ENCODE data around the gene MBD6.
"Not testable (repeated sequence)": the region's sequence is repeated elsewhere in the genome, so short reads cannot be mapped to it uniquely, and the experiment has no call there.

The MBD6 gene

DNA sequence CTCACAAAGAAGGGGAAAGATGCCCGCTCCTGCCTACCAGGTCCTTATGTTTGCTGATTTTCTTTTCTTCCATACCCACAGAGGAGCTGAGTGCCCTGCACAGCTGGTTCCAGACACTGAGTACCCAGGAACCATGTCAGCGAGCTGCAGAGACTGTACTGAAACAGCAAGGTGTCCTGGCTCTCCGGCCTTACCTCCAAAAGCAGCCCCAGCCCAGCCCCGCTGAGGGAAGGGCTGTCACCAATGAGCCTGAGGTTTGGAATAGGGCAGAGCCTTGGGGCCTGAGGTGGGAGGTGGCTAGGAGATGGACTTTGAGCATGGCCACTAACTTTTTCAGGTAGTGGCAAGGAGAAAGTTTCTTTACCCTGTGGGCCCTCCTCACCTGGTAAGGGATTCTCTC lies 32.5 kb upstream of the MBD6 start:
- no peak for DNase-seq (ENCODE audit: insufficient read length, low spot score)
- TF ChIP-seq, protein P1, sequence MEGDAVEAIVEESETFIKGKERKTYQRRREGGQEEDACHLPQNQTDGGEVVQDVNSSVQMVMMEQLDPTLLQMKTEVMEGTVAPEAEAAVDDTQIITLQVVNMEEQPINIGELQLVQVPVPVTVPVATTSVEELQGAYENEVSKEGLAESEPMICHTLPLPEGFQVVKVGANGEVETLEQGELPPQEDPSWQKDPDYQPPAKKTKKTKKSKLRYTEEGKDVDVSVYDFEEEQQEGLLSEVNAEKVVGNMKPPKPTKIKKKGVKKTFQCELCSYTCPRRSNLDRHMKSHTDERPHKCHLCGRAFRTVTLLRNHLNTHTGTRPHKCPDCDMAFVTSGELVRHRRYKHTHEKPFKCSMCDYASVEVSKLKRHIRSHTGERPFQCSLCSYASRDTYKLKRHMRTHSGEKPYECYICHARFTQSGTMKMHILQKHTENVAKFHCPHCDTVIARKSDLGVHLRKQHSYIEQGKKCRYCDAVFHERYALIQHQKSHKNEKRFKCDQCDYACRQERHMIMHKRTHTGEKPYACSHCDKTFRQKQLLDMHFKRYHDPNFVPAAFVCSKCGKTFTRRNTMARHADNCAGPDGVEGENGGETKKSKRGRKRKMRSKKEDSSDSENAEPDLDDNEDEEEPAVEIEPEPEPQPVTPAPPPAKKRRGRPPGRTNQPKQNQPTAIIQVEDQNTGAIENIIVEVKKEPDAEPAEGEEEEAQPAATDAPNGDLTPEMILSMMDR (IDR thresholded peaks at IDR 0.05; ENCODE audit: insufficient read depth, missing control alignments): no peak
- no peak for FAIRE-seq

DNA sequence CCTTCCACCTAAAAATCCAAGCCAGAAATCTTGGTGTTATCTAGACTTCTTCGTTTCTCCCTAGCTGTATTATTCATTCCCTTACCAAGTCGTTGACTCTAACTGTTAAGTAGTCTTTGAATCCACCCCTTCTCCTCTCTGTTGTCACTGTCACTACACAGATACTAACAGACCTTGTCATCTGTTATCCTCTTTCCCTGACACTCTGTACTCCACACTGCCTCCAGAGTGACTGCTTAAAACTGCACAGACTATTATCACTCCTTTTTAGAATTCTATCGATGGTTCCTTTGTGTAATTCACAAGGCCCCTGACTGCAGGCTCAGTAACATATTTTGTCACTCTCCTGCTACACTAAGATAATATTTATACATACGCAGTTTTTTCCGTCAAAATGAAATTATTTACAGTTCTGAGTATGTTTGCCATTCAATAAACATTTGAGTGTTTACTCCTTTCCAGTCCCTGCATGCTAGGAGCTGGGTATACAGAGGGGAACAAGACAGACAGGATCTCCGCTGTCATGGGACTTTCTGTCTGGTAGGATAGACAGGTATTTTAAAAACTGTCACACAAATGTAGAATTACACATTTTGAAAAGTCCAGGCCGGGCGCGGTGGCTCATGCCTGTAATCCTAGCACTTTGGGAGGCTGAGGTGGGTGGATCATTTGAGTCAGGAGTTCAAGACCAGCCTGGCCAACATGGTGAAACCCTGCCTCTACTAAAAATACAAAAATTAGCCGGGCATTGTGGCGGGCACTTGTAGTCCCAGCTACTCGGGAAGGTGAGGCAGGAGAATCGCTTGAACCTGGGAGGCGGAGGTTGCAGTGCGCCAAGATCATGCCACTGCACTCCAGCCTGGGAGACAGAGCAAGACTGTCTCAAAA lies 31.0 kb upstream of the MBD6 start:
- TF ChIP-seq, protein P1 (IDR thresholded peaks at IDR 0.05; ENCODE audit: insufficient read depth, missing control alignments): peak; percentile 14
- no peak for DNase-seq (ENCODE audit: insufficient read length, low spot score)
- FAIRE-seq: no peak

DNA sequence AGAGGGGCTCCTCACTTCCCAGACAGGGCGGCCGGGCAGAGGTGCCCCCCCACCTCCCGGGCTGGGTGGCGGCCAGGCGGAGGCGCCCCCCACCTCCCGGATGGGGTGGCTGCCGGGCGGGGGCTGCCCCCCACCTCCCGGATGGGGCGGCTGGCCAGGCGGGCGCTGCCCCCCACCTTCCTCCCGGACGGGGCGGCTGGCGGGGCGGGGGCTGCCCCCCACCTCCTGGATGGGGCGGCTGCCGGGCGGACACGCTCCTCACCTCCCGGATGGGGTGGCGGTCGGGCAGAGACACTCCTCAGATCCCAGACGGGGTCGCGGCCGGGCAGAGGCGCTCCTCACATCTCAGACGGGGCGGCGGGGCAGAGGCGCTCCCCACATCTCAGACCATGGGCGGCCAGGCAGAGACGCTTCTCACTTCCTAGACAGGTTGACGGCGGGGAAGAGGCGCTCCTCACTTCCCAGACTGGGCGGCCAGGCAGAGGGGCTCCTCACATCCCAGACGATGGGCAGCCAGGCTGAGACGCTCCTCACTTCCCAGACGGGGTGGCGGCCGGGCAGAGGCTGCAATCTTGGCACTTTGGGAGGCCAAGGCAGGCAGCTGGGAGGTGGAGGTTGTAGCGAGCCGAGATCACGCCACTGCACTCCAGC lies 27.4 kb upstream of the MBD6 start:
- not testable (repeated sequence) for DNase-seq (ENCODE audit: insufficient read length, low spot score); FAIRE-seq

DNA sequence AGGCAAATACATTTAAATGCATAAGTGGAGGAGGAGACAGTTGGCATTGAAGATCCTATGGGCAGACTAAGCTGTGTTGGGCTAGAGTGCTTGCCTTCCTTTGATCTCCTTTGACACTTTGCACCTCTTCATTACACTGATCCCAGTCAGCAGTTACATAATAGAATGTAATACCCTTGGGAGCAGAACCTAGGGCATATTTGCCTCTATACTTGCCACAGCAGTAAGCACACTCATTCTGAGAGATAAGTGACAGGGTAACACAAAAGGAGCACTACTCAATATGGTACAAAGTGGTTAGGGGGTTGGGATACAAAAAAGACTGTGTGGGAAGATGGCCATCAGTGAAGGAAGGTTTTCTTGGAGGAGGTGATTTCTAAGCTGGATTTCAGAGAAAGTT lies 25.8 kb upstream of the MBD6 start:
- TF ChIP-seq, protein P1 (IDR thresholded peaks at IDR 0.05; ENCODE audit: insufficient read depth, missing control alignments): no peak
- DNase-seq (ENCODE audit: insufficient read length, low spot score) (no peak), FAIRE-seq (no peak)

DNA sequence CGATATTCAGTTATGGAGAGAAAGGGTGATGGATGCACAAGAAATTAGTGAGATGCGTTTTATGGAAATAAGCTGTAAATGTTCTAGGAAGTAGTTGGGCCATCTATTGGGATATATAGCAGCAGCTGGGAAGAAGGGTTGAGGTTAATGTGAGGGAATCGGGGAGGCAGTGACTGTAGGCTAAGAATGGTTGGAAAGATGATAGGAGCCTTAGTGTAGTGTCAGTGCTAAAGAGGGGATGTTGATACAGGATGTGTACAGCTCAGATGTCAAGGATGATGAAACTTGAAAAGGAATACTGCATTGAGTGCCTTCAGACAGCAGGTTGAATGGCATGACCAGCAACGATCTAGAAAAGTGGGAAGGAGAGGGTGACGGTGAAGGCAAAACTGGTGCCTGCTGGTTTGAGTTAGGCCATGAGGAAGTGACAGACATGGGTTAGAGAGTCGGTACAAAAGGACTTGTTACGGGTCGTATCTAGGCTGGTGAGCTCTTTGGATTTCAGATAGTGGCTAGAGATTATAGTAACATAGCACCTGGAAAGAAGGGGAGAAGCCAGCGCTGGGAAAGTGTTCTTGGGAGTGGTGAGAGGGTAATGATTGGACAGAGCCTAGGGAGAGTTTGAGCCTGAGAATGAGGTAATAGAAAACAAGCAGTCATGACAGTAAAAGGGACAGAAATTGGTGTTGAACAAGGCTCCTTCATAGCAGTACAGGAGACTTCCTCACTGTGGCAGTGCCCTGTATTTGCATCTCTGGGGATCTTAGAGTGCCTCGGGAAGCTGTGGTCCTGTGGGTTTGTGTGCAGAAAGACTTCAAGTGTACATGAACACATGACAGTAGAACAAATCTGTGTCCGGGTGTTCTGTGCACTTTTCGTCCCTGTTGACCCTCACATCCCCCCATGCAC lies 25.1 kb upstream of the MBD6 start:
- DNase-seq (ENCODE audit: insufficient read length, low spot score) (no peak), FAIRE-seq (no peak)
- TF ChIP-seq, protein P1 (IDR thresholded peaks at IDR 0.05; ENCODE audit: insufficient read depth, missing control alignments): no peak

DNA sequence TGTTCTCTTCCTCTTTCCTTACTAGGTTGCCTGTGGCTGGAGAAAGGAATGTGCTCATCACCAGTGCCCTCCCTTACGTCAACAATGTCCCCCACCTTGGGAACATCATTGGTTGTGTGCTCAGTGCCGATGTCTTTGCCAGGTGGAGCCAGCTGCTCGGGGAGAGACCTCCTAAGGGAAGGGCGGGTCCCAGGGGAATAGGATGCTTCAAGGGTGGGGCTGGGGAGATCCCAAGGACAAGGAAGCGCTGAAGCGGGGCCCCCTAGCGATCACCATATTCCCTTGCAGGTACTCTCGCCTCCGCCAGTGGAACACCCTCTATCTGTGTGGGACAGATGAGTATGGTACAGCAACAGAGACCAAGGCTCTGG lies 24.5 kb upstream of the MBD6 start:
- no peak for FAIRE-seq
- DNase-seq (ENCODE audit: insufficient read length, low spot score): no peak
- TF ChIP-seq, protein P1 (IDR thresholded peaks at IDR 0.05; ENCODE audit: insufficient read depth, missing control alignments): no peak

DNA sequence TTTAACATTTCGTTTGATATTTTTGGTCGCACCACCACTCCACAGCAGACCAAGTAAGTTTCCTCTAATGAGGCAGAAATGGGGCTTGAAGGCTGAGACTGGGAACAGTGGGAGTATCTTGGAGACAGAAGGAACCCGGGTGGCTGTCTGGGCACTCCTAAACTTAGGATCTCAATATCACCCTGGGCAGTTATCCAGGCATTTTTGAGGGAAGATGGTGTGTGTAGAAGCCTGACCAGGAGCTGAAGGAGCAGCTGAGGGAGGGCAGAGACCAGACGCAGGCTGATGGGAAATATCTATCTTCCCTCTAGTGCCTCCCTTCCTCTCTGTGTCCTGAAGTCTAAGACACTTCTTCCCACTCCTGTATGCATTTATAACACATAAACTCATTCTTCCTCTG lies 24.1 kb upstream of the MBD6 start:
- no peak for FAIRE-seq
- no peak for DNase-seq (ENCODE audit: insufficient read length, low spot score)
- TF ChIP-seq, protein P1 (IDR thresholded peaks at IDR 0.05; ENCODE audit: insufficient read depth, missing control alignments): no peak

All from D721Med (cell line).